Measurements from ENCODE around the gene PRMT9.

PRMT9 gene

GRCh38 chr4:147626903-147627302 lies 57.1 kb downstream of the PRMT9 start:
- DNase-seq (ENCODE audit: insufficient read length, low spot score) (no peak), FAIRE-seq (no peak)

DNA sequence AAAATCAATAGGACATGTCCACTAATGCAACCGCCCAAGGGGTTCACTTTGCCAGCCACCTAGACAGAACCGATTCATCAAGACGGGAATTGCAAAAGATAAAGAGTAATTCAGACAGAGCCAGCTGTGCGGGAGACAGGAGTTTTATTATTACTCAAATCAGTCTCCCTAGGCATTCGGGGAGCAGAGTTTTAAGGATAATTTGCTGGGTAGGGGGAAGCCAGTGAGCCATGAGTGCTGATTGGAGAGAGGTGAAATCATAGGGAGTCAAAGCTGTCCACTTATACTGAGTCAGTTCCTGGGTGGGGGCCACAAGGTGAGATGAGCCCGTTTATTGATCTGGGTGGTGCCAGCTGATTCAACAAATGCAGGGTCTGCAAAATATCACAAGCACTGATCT lies 58.2 kb downstream of the PRMT9 start:
- no peak for DNase-seq (ENCODE audit: insufficient read length, low spot score)
- no peak for FAIRE-seq

- FAIRE-seq (no peak), DNase-seq (ENCODE audit: insufficient read length, low spot score) (no peak)
These were observed 63.6 kb downstream of the PRMT9 start for GRCh38 chr4:147620315-147620714.

GRCh38 chr4:147617841-147618691 lies 65.9 kb downstream of the PRMT9 start:
- no peak for DNase-seq (ENCODE audit: insufficient read length, low spot score)
- no peak for FAIRE-seq

DNA sequence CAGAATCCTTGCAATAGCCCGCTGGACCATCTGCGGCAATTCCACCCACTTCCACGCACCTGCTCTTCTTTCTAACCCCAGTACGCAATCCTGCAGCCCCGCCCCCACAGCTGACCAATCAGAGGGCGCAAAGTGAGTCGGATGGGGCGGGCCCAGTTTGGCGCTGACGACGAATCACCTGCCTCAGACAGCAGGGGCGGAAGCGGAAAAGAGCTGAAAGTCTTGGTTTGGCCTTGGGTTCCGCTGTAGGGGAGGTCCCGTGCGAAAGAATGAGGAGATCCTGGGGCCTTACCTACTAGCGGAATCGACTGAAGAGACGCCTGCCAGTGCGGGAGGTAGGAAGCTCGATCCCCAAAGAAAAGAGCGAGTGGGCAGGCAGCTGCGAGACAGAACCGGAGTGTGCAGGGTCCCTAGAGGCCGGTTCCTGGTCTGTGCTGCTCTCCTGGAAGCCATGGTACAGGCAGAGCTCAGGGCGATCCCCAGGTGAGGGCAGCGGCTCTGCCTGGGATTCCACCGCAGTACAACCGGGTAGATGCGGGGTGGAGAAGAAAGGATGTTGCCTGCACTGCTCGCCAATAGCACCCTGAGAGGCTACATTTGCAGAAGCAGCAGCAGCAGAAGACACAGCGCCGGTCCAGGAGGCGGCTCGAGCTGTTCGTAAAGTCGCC lies 66.7 kb downstream of the PRMT9 start, which contains the start of gene TMEM184C:
Gene TMEM184C (plus strand): TSS at position 225 of the 668 bp plus-strand sequence. CDS start 560 bp downstream, outside the sequence.
- FAIRE-seq, result peak; percentile 97
- peak; percentile 96 for DNase-seq (ENCODE audit: insufficient read length, low spot score)

DNA sequence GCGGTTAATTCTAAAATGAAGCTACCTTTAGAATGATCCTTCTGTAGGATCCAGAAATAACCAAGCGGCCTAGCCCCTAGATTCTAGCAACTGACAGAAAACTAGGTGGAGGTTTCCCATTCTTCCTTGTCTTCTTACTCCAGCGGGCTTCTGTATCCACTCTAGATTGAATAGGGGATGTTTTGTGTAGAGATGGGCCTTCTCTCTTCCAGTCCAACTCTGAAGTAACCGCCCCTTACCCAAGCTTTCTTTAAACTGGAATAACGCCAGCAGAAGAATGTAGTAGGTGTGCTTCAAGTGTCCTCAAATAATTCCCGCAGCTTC lies 67.2 kb downstream of the PRMT9 start:
- DNase-seq (ENCODE audit: insufficient read length, low spot score) (no peak), FAIRE-seq (no peak)

DNA sequence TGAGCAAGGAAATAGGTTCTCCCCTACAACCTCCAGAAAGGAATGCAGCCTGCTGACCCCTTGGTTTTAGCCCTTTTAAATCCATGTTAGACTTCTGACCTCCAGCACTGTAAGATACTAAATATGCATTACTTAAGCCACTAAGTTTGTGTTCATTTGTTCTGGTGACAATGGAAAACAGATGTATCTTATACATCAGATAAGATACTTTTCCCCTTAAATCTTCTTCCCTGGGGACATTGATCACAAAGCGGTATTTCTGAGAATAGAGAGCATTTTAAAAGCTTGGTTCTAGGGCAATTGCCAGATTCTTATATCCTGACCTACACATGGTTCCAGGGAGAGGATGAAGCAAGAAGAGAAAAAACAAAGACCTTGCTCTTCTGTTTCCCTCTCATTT lies 73.3 kb downstream of the PRMT9 start:
- no peak for FAIRE-seq
- DNase-seq (ENCODE audit: insufficient read length, low spot score), result no peak

DNA sequence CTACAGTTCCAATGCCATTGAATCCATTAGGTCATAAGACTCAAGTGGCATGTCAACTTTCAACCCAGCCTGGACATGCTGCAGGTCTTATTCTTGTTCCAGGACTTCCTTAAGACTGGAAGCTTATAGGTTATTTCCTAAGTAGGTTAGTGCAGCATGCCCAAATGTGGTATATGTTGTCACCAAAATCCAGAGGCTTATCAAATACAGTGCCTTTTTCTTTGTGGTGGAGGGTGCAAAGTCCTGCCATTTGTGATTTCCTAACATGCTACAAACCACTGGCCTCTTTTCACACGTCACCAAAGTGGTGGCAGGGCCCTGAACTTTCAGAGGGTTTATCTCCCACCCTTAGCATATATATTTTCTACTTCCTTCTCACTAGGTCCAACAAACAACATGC lies 76.5 kb downstream of the PRMT9 start:
- DNase-seq (ENCODE audit: insufficient read length, low spot score) (no peak), FAIRE-seq (no peak)

GRCh38 chr4:147605499-147605898 lies 78.5 kb downstream of the PRMT9 start:
- no peak for FAIRE-seq
- DNase-seq (ENCODE audit: insufficient read length, low spot score), result no peak

- FAIRE-seq, result peak; percentile 42
- peak; percentile 19 for DNase-seq (ENCODE audit: insufficient read length, low spot score)
These were observed 84.2 kb downstream of the PRMT9 start for GRCh38 chr4:147599769-147600168.

DNA sequence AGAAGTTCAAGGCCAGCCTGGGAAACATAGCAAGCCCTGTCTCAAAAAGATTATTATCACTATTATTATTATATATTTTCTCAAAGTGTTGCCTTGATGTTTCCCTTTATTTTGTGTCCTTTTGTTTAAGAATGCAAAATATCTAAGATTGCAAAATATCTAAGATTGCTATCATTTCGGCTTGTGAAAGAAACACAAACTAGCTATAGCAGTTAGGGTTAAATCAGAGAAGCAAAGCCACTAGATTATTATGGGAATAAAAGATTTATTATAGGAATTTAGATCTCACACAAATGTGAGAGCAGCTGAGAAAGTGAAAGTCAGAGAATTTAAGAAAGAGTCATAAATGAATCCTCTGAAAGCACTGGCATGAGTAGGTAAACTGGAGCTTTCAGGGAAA lies 84.8 kb downstream of the PRMT9 start:
- no peak for DNase-seq (ENCODE audit: insufficient read length, low spot score)
- FAIRE-seq, result no peak

DNA sequence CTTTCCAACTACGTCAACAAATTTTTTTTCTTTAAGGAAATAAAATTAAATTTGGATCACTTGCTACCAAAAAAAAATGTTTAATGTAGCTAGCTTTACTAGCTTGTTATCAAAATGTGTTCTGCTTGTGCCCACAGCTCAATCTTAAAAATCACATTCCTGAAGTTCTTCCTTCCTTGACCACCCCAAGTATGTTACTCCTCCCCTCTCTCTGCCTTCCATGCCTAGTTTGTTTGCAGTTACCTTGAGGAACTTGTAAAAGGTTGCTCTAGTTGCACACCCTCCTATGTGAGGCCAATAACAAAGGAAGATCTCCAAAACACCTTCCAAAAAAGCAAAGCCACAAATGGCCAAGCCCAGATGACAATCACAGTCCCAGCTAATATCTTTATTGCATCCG lies 86.4 kb downstream of the PRMT9 start:
- DNase-seq (ENCODE audit: insufficient read length, low spot score) (no peak), FAIRE-seq (no peak)

DNA sequence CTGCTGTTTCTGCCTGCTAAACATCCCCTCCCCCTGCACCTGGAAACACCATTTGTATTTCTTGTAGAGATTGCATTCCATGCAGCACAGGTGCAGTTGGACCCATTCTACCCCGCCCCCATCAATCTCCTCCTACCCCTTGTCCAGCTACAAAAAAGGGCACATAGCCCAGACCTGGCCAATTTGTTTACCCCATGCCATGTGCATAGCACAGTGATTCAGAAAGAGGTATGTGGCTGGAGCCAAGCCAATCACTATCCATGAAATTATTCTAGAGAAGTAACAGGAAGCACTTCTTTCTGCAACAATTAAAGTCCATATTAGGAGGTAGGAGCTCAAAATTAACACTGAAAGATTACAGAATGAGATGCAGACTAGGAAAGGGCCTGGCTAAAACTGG lies 87.0 kb downstream of the PRMT9 start:
- DNase-seq (ENCODE audit: insufficient read length, low spot score), result peak; percentile 40

DNA sequence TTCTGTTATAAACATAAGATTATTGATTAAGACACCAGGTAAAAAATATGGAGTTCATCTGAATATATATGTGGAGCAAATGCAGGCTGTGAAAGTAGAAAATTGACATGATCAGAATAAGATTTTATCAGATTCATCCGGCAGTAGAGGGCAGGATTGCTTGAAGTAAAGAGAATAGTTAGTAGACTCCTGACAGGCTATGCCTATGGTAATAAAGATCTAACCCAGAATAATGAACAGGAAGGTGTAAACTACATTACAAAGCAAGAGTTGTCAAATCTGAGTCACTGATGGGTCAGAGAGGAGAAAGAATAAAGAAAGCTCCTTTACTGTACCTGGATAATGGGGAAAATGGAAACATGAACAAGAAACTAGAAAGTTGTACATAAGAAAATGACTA lies 87.6 kb downstream of the PRMT9 start:
- FAIRE-seq, result no peak
- DNase-seq (ENCODE audit: insufficient read length, low spot score), result no peak

More for the DNA sequence above, 87.0 kb downstream of the PRMT9 start:
- FAIRE-seq, result no peak

GRCh38 chr4:147594578-147594977 lies 89.4 kb downstream of the PRMT9 start:
- no peak for DNase-seq (ENCODE audit: insufficient read length, low spot score)
- no peak for FAIRE-seq

DNA sequence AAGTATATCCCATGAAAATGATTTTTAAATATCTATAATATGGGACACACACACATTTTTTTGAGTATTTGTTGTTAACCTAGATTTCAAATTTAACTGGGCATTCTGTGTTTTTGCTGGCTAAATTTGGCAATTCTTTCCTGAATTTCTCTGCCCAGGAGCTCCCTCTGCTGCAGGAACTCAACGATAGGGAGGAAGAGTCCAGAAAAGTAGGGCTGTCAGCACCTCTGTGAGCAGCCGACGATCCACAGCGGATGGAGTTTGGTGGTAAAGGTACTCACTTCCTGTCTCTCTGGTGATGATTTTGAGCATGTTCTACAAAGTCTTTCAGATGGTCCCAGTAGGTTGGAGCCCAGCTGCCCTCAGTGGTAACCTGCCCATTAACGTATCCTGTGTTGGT lies 89.9 kb downstream of the PRMT9 start:
- no peak for DNase-seq (ENCODE audit: insufficient read length, low spot score)
- FAIRE-seq, result no peak

DNA sequence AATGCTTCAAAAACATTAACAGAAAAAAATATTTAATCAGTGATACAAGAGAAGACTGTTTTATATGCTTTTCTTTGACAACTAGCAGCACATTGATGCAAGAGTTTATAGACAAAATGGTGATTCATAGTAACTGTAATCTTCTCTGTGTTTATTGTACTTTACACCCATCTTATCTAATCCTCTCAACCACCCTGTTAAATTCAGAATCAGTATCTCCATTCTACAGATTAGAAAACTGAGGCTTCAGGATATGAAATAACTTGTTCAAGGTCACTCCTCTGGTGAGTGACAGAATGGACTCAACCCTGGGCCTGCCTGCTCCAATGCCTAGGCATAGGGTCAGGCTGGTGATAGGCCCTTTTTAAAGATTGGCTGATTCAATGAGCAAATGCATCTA lies 92.9 kb downstream of the PRMT9 start:
- FAIRE-seq (no peak), DNase-seq (ENCODE audit: insufficient read length, low spot score) (no peak)

DNA sequence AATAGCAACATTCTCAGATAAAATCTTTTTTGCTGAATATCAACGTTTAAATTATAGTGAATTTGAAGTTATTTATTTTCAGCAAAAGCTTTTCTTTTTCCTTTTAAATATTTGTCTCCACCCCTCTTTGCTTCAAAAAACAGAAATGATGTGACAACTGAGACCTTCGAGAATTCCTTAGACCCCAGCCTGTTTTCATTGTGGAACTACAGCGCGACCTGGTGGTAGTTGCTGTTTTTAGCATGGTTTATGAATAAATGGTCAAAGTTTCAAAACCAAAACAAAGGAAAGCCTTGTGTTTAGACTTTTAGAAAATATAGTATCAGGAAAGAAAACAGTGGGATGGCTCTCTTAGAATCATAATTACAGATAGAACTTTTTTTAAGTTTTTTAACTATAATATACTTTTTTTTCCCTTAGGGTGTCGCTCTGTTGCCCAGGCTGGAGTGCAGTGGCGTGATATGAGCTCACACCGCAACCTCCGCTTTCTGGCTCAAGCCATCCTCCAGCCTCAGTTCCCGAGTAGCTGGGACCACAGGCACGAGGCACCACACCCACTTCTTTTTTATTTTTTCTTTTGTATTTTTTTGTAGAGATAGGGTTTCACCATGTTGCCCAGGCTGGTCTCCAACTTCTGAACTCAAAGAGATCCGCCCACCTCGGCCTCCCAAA lies 93.6 kb downstream of the PRMT9 start:
- DNase-seq (ENCODE audit: insufficient read length, low spot score) (peak; percentile 67), FAIRE-seq (no peak)

DNA sequence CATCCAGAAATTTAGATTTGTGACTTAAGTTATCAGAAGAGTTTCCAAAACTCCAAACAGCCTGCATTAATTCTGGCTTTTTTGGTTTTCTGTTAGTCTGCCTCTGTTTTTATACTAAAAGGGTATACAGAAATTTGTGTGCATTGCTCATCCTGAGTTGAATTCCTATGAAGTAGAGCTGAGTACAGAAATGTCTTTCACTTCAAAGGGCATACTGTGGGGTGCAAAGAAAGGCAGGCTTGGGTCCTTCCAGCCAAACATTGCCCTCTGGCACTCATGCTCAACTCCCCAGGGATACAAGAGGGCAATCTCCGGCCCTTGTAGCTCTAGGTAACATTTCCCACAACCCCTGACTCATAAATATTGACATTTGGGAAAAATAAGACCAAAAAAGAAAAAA lies 94.4 kb downstream of the PRMT9 start:
- FAIRE-seq, result no peak
- DNase-seq (ENCODE audit: insufficient read length, low spot score), result no peak

Data from HTR-8/SVneo (cell line).